ENCODE measurements around the gene ARHGAP29. TPM values are rescaled to one million over a fixed set of nuclear protein-coding genes. Genes with fewer than 3 reads are reported as not detected.

ARHGAP29 gene
- total RNA-seq, 1 donor from 2014 or later = 19.9 TPM

GRCh38 chr1:94186946-94187345, 50.4 kb downstream of the ARHGAP29 start:
- H3K36me3 Mint-ChIP-seq (ENCODE audit: low read depth, unreplicated experiment) = peaks cover 4% of the 10 kb centered on the region
- DNase-seq (ENCODE audit: low read depth) = no peak
- H3K4me2 ChIP-seq (ENCODE audit: low read length) = no peak overlapping the region
- H3K4me3 ChIP-seq (ENCODE audit: insufficient read depth, low read depth, low read length) = no peak overlapping the region
- H3K79me2 ChIP-seq (ENCODE audit: insufficient read depth, low read length) = peaks cover 26% of the 10 kb centered on the region
- H3K9me3 Mint-ChIP-seq (ENCODE audit: unreplicated experiment) = no peaks in the 10 kb centered on the region
- FAIRE-seq = no peak
- H2AFZ ChIP-seq (ENCODE audit: low read depth, low read length) = no peak overlapping the region
- H4K20me1 ChIP-seq (ENCODE audit: insufficient read depth, low read length) = no peaks in the 10 kb centered on the region
- TF ChIP-seq EZH2 (IDR thresholded peaks at IDR 0.05; ENCODE audit: insufficient read depth, low read length) (no peak), CTCF (IDR thresholded peaks at IDR 0.05; ENCODE audit: insufficient read depth, low read depth, low read length) (no peak)
- H3K36me3 ChIP-seq (ENCODE audit: insufficient read depth, low read length) = peaks cover 81% of the 10 kb centered on the region
- H3K4me1 Mint-ChIP-seq (ENCODE audit: low read depth, unreplicated experiment) = no peaks in the 10 kb centered on the region
- H3K27ac ChIP-seq (ENCODE audit: low read depth, low read length) = no peak overlapping the region
- H3K4me3 Mint-ChIP-seq (ENCODE audit: unreplicated experiment) = no peak overlapping the region
- H3K9ac ChIP-seq (ENCODE audit: low read length) = no peak overlapping the region
- no peaks in the 10 kb centered on the region for H3K9me3 ChIP-seq (ENCODE audit: insufficient read depth, low read depth, low read length)
- no peaks in the 10 kb centered on the region for H3K4me1 ChIP-seq (ENCODE audit: insufficient read depth, low read length)
- H3K27me3 ChIP-seq (ENCODE audit: insufficient read depth, low read length) = no peaks in the 10 kb centered on the region
- no peaks in the 10 kb centered on the region for H3K27me3 Mint-ChIP-seq (ENCODE audit: low read depth, unreplicated experiment)
- no peak overlapping the region for H3K27ac Mint-ChIP-seq (ENCODE audit: unreplicated experiment)

GRCh38 chr1:94183197-94183815, 54.1 kb downstream of the ARHGAP29 start:
- peak; percentile 43 for FAIRE-seq
- H2AFZ ChIP-seq (ENCODE audit: low read depth, low read length) = no peak overlapping the region
- H3K9ac ChIP-seq (ENCODE audit: low read length) = no peak overlapping the region
- Mint-ChIP-seq H3K9me3 (ENCODE audit: unreplicated experiment) (no peaks in the 10 kb centered on the region), H3K27me3 (ENCODE audit: low read depth, unreplicated experiment) (no peaks in the 10 kb centered on the region), H3K27ac (ENCODE audit: unreplicated experiment) (no peak overlapping the region), H3K4me3 (ENCODE audit: unreplicated experiment) (no peak overlapping the region), H3K36me3 (ENCODE audit: low read depth, unreplicated experiment) (peaks cover 6% of the 10 kb centered on the region), H3K4me1 (ENCODE audit: low read depth, unreplicated experiment) (no peaks in the 10 kb centered on the region)
- DNase-seq (ENCODE audit: low read depth) = no peak
- H3K27ac ChIP-seq (ENCODE audit: low read depth, low read length) = no peak overlapping the region
- no peaks in the 10 kb centered on the region for H3K9me3 ChIP-seq (ENCODE audit: insufficient read depth, low read depth, low read length)
- no peak overlapping the region for H3K4me3 ChIP-seq (ENCODE audit: insufficient read depth, low read depth, low read length)
- no peaks in the 10 kb centered on the region for H3K27me3 ChIP-seq (ENCODE audit: insufficient read depth, low read length)
- no peak overlapping the region for H3K4me2 ChIP-seq (ENCODE audit: low read length)
- TF ChIP-seq CTCF (IDR thresholded peaks at IDR 0.05; ENCODE audit: insufficient read depth, low read depth, low read length) (no peak), EZH2 (IDR thresholded peaks at IDR 0.05; ENCODE audit: insufficient read depth, low read length) (no peak)
- peaks cover 6% of the 10 kb centered on the region for H3K79me2 ChIP-seq (ENCODE audit: insufficient read depth, low read length)
- H3K36me3 ChIP-seq (ENCODE audit: insufficient read depth, low read length) = peaks cover 72% of the 10 kb centered on the region
- H3K4me1 ChIP-seq (ENCODE audit: insufficient read depth, low read length) = no peaks in the 10 kb centered on the region
- no peaks in the 10 kb centered on the region for H4K20me1 ChIP-seq (ENCODE audit: insufficient read depth, low read length)

GRCh38 chr1:94182191-94182590, 55.2 kb downstream of the ARHGAP29 start:
- Histone ChIP-seq H3K9ac (ENCODE audit: low read length) (no peak overlapping the region), H2AFZ (ENCODE audit: low read depth, low read length) (no peak overlapping the region), H4K20me1 (ENCODE audit: insufficient read depth, low read length) (no peaks in the 10 kb centered on the region), H3K4me3 (ENCODE audit: insufficient read depth, low read depth, low read length) (no peak overlapping the region), H3K27me3 (ENCODE audit: insufficient read depth, low read length) (no peaks in the 10 kb centered on the region), H3K79me2 (ENCODE audit: insufficient read depth, low read length) (peaks cover 6% of the 10 kb centered on the region), H3K27ac (ENCODE audit: low read depth, low read length) (no peak overlapping the region), H3K36me3 (ENCODE audit: insufficient read depth, low read length) (peaks cover 75% of the 10 kb centered on the region), H3K4me1 (ENCODE audit: insufficient read depth, low read length) (no peaks in the 10 kb centered on the region), H3K9me3 (ENCODE audit: insufficient read depth, low read depth, low read length) (no peaks in the 10 kb centered on the region), H3K4me2 (ENCODE audit: low read length) (no peak overlapping the region)
- Mint-ChIP-seq H3K4me3 (ENCODE audit: unreplicated experiment) (no peak overlapping the region), H3K27me3 (ENCODE audit: low read depth, unreplicated experiment) (no peaks in the 10 kb centered on the region), H3K36me3 (ENCODE audit: low read depth, unreplicated experiment) (peaks cover 12% of the 10 kb centered on the region), H3K9me3 (ENCODE audit: unreplicated experiment) (no peaks in the 10 kb centered on the region), H3K27ac (ENCODE audit: unreplicated experiment) (no peak overlapping the region), H3K4me1 (ENCODE audit: low read depth, unreplicated experiment) (no peaks in the 10 kb centered on the region)
- FAIRE-seq (no peak), DNase-seq (ENCODE audit: low read depth) (no peak)
- TF ChIP-seq CTCF (IDR thresholded peaks at IDR 0.05; ENCODE audit: insufficient read depth, low read depth, low read length) (no peak), EZH2 (IDR thresholded peaks at IDR 0.05; ENCODE audit: insufficient read depth, low read length) (no peak)

All from astrocyte (in vitro differentiated cells and primary cell).